Dedifferentiated amniotic fluid mesenchymal stem cell (primary cell): ENCODE data around the gene IRAK1.
A peak's percentile ranks its signal among the peaks of the same experiment; 100 is the strongest.

Source experiments
- DNase-seq: peaks from one replicate; pipeline ENCODE4 v3.0.0-alpha.2; 2016; ENCODE audit errors: extremely low spot score

Gene IRAK1

DNA sequence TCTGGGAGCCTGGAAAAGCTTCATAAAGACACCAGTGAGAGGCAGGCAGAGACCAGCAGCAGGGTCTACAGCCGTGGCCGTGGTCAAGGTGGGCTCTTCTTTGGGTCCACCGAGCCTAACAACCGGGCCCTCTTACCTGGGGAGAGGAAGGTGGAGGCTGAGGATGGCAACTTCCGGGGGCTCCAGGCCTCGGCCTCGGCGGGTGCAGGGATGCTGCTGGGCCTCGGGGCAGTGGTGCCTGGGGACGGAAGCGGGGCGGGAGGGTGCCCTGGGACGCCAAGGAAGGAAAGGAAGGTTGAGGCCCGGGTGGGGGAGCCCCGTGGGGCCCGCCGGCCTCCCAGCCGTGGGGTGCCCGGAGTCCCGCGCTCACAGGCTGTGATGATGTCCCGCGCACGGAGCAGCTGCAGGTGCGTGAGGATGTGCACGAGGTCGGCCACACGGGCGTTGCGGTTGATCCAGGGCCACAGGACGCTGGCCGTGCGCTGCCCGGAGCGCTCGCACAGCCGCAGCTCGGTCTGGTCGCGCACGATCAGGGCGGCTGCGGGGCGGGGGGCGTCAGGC, 561 bp downstream of the IRAK1 start:
- no peak for DNase-seq

DNA sequence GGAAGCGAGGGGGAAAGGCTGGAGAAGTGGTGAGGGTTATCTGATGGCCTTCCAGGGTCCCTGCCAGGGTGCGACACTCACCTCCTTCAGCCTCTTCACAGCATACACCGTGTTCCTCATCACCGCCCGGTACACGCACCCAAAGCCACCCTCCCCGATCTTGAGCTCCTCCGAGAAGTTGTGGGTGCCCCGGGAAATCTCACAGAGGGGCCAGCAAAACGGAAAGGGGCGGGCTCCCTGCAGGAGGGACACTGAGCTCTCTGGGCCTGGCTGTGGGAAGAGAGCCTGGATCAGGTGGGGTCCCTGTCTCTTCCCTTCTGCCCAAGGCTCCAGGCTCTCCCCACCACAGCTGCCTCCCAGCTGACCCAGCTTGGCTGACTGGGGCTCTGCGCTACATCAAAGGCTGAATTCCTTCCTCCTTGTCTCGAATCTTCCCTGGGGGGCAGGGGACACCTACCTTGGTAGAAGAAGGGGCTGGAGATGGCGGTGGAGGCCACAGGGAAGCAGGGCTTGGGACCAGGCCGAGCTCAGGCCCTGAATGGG, 1.1 kb downstream of the IRAK1 start:
- DNase-seq, result no peak

DNA sequence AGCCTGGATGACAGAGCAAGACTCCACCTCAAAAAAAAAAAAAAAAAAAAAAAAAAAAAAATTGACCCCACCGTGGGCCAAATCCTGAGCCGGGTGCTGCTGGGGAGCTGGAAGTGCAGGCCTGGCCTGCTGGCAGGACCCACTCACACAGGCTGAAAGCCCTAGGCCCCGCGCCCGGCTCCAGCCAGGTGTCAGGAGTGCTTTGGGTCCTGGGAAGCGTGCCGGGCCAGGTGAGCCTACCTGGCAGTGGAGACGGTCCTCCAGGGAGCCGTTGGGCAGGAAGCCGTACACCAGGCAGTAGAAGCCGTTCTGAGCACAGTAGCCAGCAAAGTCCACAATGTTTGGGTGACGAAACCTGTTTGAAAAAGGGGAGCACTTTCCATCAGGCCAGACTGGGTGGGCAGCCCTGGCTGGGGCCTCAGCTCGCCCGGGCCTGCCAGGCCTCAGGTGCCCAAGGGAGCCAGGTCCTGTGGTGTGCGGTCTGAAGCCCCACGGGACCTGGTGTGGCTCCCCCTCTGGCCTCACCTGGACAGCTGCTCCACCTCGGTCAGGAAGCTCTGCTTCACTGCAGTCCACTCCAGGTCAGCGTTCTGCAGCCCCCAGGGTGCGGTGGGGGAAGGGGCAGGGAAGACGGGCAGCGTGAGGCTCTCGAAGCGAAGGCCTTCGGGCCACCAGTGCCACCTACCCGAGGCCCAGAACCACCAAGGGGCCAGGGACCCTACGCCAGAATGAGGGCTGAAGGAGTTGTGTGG, 1.8 kb downstream of the IRAK1 start:
- DNase-seq, result no peak

DNA sequence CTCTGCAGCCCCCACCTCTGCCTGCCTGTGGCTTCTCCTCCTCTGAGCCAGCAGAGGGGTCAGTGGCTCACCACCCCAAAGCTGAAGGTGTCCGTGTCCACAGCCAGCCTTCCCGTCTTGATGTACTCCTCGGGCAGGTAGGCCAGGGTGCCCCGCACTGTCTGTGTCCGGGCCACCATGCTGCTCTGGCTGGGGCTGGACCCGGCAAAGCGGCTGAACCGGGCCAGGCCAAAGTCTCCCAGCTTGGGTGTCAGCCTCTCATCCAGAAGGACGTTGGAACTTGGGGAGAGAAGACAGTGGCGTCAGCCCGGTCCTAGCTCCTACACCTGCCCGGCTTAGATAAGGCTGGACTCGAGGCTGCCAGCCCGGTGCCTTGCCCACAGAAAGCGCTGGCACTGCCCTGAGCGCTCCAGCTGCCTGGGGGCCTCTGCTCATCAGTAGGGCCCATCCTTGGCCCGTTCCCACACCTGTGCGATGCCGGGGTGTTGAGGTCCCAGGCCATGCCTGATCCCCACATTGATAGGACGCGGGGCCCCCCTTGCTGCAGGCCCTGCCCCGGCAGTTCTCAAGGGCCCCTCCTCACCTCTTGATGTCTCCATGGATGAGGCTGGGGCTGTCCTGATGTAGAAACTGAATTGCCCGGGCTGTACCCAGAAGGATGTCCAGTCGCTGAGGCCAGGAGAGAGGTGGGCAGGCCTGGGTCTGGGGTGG, 3.2 kb downstream of the IRAK1 start:
- DNase-seq, result no peak

DNA sequence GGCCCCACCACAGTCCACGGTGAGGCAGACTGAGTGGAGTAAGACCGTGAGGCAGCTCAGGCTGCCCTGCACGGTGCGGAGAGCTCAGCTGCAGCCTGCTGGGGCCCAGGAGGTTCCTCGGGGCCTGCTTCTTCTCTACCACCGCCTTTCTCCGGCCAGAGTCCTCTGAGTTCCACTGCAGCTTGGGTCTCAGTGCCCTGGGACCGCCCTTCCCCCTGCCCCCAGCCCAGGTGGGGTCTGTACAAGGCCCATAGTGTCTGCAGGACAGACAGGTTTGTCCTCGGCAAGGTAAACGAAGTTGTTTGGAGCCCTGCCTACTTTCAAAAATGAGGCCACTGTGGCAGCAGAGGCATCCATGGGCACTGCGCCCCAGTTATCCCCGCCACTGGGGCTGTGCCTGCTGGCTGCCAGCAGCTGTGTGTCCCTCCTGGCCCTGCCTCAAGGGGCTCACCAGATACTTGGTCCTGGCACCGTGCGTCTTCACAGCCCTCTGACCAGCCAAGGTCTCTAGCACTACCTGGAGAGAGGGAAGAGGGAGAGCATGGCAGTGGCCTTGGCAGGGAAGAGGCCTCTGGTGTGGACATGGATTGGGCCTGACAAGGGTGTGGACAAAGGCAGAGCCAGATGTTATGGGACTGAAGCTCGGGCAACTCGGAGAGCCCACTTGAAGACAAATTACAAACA, 4.0 kb downstream of the IRAK1 start:
- DNase-seq, result no peak

DNA sequence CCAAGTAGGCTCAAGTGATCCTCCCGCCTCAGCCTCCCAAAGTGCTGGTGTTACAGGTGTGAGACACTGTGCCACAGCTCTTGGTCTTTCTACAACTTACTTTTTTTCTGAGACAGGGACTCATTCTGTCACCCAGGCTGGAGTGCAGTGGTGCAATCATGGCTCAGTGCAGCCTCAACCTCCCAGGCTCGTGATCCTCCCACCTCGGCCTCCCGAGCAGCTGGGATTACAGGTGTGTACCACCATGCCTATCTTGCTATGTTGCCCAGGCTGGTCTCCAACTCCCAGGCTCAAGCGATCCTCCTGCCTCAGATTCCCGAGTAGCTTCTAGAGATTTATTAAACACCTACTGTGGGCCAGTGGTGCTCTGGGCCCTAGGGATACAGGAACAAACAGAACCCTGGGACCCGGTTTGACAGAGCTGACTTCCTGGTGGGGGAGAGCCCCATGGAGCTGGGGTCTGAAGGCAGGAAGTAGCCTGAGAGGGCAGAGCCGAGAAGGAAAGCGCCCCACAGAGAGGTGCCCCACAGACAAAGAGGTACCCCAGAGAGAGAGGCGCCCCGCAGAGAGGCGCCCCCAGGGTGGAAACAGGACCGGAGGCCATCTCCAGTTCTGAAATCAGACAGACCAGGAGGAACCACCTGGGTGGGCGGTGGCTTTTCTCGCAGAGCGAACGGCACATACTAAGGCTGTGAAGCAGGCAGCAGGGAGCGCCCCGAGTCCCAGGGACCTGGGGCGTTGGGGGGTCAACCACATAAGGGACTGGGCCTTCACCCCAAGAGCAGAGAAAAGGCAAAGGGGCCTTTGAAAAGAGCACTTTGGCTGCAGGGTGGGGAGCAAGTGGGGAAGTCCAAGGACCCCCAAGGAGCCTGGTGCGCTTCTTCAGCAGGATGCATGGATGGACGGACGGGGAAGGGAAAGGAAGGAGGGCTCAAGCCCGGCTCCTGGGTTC, 5.0 kb downstream of the IRAK1 start:
- no peak for DNase-seq

DNA sequence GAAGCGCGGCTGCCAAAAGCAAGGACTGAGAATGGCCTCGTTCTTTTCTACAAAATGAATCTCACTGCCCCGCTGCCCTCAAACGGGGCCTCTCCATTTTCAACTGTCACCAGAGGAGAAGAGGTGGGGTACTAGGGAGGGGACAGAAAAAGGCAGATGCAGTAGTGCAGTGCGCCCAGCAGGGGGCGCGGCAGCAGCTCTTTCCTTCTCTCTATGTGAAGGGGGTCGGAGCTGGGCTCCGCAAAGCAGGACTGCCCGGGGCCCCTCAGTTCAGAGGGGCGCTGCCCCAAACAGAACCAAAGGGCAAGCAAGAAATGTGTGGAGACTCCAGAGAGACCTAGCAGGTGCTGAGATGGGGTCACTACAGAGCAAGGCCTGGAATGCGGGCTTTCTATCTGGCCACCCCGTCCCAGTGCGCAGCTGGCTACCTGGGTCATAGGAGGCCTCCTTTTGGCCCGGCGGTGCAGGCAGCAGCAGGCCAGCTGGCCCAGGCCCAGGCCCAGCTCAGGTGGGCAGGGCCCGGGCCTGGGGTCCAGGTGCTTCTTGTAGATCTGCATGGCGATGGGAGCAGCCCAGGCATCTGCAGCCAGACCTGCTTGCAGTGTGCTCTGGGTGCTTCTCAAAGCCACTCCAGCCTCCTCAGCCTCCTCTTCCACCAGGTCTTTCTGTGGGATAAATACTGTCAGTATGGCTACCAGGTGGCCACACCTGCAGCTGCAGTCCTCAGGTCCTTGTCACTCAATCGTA, 5.9 kb downstream of the IRAK1 start:
- no peak for DNase-seq

DNA sequence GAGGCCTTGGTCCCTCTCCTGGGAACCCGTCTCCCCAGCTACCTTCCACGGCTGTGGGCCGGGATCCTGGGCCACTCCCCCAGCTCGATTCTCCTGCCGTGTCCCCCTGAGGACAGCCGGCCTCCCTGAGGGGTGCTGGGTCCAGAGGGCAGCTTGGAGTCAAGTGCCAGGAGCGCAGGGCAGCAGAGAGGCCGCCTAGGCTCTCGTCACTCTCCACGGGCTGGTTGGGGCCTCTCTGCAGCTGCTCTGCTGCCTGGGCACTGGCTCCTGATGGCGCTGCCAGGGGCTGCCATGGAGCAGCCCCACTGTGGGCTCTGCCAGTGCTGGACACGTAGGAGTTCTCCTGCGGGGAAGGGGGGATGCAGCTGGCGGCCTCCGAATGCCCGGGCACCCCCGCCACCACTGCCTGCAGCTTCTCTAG, 6.7 kb downstream of the IRAK1 start:
- DNase-seq, result no peak

DNA sequence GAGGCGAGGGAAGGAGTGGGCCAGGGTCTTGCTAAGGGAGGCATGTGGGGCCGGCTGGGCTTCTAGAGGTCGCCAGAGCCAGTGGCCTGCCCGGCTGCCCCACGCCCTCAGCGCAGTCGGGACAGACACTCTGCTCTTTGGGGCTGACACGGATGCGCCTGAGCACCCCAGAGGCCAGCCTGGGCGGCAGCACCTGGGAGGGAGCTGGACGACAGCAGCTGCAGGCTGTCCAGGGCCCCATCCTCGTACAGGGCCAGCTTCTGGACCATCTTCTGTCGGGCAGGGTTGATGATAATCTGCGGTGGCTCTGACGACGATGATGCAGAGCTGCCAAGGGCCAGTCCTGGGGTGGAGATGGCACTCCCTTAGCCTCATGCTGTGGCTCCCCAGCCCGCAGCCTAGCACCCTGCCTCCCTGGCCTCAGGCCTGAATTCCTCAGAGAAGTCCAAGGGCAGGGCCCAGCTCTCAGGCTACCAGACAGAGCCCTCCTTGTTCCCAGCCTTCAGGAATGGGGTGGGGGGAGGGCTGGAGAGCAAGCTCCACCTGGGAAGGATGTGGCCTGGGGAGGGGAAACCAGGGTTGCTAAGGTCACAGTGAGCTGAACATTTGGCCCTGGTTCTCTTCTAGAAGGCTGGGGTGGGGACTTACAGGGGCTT, 7.2 kb downstream of the IRAK1 start:
- DNase-seq, result no peak

DNA sequence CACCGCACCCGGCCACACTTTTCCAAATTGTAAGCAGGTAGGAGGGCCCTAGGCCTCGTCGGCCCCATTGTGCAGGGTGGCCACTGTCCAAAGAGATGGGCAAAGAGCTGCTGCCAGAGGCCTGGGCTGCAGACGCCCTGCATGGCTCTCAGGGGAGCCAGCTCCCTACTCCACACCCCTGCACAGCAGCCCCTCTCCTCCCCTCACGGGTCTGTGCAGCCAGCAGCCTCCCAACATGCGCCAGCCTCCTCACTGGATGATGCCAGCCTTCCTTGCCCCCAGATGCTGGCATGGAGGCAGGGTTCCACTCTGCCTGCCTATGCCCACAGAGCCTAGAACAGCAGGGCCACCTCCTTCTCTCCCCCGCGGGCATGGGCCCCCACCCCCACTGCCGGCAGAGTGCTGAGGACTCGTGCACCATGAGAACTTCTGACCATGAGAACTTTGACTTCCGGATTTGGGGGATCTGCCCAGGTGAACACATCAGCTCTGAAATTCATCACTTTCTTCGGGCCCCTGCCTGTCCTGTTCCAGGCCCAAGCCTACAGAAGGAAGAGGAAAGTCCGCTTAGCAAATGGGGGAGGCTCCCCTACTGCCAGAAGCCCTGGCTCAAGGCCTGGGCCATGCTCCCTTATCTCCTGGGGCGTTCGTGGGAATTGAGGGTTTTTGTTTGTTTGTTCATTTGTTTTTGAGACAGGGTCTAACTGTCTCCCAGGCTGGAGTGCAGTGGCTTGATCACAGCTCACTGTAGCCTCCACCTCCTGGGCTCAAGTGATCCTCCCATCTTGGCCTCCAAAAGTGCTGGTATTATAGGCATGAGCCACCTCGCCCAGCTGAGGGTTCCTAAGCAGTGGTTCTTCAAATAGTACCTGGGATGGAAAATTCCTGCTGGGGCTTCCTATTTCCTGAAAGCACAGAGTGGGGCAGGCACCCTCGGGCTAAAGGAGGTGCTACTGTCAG, 8.0 kb downstream of the IRAK1 start:
- DNase-seq, result no peak

DNA sequence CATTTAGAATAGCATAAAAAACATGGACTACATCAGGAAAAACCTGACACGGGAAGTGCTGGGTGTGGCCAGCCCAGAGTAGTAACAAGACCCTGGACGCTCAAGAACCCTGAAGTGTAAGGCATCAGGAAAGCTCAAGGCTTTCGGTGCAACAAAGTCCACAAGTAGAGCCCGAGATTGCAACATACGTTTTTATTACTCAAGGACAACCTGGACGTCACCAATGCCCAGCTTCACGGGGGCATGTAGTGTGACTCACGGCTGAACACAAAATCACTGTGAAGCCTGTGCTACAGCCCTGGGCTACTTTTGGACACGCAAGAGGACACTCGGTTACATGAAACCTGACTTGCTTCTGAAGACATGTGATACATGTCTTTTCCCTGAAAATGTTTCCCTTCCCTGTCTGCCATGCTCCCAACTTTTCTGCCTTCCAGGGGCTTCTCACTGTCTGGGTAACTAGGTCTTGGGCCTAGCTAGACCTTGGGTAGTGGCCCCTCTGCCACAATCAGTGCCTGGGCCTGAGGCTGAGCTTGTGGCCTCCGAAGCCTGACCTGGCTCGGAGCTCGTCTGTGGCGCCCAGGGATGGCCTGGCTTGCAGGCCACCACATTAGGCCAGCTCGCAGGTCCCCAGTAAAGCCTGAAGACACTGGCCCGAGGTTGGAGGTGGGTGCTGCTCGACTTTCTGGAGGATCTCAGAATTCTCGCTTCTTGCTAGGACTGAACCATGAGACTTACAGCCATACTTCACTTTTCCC, 9.2 kb downstream of the IRAK1 start:
- DNase-seq, result no peak

DNA sequence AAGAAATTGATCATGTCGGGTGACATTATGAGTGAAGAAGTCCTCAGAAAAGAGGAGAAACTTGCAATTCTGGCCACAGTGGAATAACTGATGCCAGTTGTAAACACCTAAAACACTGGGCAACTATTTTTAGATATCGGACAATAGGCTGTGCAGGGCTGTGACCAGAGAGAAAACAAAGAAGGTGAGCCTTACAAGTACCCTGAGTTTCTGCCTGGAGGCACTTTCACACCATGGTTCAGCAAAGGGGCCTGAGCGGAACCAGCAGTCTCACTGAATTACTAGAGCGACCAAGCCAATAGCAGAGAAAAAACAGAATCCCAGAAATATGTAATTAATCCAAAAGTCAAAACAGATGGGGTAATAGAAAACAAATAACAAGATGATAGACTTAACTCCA, 11.2 kb downstream of the IRAK1 start:
- DNase-seq, result no peak

DNA sequence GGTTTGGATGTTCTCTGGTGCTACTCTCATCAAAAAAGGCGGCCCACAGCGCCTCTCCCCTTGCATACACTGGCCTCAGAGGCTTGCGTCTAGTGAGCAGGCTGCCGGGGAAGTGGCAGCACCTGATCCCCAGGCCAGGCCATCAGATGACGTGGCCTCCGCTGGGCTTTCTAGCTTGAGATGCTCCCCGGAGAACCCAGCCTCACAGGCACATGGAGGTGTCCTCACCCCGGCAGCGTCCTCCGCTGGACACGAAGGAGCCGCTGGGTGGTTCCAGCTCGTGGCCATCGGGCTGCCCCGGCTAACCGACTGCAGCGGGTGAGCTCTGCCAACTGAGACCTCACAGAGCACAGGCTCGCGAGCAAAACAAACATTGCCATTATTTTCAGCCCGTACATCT, 12.8 kb downstream of the IRAK1 start:
- DNase-seq, result no peak

DNA sequence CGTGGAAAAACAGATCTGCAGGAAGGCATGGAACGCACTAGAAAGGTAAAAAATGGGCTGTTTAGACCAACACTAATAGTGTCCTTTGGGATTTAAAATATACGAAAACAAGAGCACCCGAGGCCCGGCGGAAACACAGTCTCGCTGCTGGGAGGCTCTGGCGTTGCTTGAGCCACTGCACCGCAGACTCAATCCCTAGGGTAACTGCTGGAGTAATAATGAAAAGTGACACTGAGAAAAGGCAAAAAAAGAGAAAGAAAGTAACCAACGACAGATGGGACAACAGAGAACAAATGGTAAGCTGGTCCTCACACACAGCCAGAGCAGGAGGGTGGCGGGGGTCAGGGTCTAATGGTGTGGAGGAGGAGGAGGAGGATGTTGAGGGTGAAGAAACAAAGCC, 15.4 kb downstream of the IRAK1 start:
- no peak for DNase-seq

DNA sequence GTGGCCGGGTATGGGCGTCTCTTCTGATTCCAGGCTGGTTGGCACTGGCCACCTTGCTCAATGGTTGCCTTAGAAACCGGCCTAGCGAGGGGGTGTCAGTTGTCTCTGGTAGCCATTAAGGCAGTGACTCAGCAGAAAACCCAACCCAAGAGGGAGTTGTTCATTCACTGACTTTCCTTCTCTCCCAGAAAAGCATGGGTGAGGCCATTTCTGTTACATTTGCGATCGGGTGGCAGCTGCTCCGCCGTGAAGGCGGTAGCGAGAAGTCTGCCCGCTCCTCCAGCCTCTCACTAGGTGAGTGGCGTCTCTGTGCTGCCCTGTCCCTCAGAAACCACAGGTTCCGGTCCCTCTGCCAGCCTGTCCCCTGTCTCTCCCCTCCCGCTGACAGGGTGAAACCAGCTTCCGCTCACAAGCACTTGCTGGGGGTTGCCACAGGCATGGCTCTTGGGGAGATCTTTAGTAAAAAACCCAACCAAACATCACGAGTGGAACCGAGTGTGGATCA, 17.4 kb downstream of the IRAK1 start:
- peak; percentile 41 for DNase-seq

DNA sequence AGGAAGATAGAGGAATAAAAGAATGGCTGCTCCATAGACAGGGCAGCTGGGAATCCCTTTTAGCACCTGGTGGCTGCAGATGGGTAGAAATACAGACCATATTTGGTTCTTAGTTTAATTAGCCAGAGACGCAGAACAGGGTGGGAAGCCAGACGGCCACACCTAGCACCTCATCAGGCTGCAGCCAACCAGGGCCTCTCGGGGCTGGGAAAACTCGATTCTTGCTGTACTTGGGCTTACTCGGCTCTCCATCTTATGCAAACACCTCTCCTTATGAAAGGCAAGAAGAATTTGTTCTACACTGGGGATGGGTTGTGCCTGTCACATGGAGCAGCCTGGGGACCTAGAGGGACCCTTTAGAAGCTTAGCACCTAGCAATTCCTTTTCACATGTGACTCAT, 19.7 kb downstream of the IRAK1 start:
- DNase-seq, result no peak

DNA sequence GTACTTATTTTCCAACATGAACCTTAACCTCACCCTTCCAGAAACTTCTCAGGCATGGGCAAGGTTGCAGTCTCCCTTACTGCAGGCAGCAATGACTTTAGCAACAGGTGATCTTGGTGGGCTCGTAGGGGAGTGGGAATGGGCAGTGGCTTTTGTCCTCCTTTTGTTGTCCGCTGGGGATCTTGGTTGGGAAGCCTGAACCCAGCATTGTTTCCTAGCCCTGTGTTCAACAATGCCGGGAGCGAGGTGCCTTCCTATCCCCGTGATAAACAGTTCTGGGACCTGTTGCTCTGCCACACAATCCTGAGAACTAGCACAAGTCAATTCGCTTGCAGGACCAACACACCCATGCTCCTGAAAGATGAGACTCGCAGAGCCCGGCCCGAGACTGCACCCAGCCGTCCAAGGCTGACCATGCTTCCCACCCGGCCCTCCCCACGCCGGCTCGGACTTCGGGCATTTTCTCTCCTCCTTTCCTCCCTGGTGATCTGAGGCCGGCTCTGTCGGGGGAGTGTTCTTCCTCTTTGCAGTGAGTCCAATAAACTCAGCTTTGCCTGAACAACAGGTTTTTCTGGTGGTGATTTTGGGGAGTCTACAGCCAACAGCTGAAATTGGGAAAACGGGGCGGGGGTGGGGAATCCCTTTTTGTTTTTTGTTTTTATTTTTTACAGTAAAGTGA, 20.2 kb downstream of the IRAK1 start:
- no peak for DNase-seq
